ENCODE measurements around the gene WNT9A. TPM values are rescaled to one million over a fixed set of nuclear protein-coding genes. Genes with fewer than 3 reads are reported as not detected.
A peak's percentile ranks its signal among the peaks of the same experiment; 100 is the strongest.

The WNT9A gene
- total and polyA plus RNA-seq, 8 donors, result 0.72 to 2.9 (median 1.6) TPM

DNA sequence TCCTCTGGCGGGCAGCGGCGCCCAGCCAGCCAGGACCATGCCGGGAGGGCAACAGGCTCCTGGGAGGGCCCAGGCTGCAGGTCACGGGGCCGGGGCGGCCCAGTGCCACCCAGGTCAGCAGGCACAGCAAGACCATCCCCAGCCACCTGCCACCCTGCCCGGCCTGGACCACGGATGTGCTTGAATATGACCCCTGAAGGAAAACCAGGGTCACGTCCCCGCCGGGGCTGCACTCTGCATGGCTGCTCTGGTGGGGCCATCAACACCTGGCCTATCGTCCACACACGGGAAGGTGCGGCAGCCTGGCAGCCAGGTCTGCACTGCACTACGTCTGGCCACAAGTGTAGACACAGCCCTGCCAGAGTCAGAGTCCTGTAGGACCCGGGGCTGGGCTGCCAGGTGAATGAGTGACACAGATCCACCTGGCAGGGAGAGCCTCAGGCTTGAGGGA lies 6.9 kb downstream of the WNT9A start:
- intact Hi-C loops (cut with DNase I), result loop anchor here in 2 of 3 donors (5.0 to 10.0 kb wide), 2 partner anchors 174 to 176 kb away; no protein-coding TSS in a partner anchor
- H3K27me3 ChIP-seq, result no peaks in the 10 kb centered on the region

DNA sequence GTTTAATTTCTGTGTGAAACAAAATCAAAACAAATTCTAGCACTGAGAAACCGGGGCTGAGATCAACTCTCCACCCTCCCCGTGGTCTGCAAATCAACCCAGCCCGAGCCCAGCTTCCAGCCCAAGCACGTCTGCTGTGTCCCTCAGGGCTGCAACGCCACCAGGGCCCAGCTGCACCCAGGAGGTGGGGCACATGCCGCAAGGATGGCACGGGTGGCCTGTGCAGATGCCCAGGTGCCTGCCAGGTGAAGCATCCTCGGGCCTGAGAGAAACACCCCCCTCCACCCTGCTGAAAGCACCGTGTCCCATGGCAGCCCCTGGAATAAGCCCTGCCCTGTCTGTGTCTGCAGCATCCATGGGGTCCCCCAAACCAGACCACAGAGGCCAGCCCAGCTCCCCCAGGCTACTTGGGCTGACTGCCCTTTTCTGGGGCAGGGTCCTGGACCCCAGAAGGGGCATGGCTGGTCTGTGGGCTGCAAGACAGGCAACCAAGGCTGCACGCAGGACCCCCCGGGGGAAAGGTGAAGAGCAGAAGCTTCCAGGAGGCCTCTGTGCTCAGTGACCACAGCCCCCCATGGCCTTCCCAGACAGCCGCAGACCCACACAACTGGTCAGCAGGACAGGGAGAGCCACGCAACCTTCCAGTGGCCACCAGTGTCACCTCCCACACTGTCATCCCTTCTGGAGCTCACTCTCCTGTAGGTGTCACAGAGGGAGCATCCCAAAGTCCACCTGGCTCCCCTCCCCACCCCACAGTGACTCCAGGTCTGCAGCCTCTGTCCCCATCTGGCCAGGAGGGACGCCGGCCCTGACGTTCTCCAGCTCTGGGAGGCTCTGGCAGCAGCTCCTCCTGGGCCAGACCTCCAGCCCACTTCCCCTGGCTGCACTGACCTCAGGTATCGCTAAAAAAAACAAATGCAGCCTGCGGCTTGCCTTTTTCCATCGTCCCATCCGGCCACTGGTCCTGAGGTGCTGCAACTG lies 7.7 kb downstream of the WNT9A start:
- WGBS, 2 donors, result 91% methylated on average over 20 of the region's 20 CpGs
- no peak for FAIRE-seq
- intact Hi-C loops (cut with DNase I), result loop anchor here in 2 of 3 donors (5.0 to 10.0 kb wide), 2 partner anchors 173 to 175 kb away; no protein-coding TSS in a partner anchor

More for the DNA sequence above, 6.9 kb downstream of the WNT9A start:
- Histone ChIP-seq H3K4me1 (peaks cover 10 to 12% (median 10%) of the 10 kb centered on the region in 3 donors), H3K9me3 (no peaks in the 10 kb centered on the region), H3K36me3 (no peaks in the 10 kb centered on the region), H3K27ac (no peak overlapping the region), H3K4me3 (no peak overlapping the region)
- WGBS, 2 donors, result 91 to 92% methylated on average over 17 of the region's 17 CpGs
- TF ChIP-seq, protein P1, sequence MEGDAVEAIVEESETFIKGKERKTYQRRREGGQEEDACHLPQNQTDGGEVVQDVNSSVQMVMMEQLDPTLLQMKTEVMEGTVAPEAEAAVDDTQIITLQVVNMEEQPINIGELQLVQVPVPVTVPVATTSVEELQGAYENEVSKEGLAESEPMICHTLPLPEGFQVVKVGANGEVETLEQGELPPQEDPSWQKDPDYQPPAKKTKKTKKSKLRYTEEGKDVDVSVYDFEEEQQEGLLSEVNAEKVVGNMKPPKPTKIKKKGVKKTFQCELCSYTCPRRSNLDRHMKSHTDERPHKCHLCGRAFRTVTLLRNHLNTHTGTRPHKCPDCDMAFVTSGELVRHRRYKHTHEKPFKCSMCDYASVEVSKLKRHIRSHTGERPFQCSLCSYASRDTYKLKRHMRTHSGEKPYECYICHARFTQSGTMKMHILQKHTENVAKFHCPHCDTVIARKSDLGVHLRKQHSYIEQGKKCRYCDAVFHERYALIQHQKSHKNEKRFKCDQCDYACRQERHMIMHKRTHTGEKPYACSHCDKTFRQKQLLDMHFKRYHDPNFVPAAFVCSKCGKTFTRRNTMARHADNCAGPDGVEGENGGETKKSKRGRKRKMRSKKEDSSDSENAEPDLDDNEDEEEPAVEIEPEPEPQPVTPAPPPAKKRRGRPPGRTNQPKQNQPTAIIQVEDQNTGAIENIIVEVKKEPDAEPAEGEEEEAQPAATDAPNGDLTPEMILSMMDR (IDR thresholded peaks at IDR 0.05), result no peak
- peak in 4 of 6 donors; percentile 5 to 71 (median 24) for DNase-seq
- ATAC-seq, result no peak
- FAIRE-seq, result no peak

DNA sequence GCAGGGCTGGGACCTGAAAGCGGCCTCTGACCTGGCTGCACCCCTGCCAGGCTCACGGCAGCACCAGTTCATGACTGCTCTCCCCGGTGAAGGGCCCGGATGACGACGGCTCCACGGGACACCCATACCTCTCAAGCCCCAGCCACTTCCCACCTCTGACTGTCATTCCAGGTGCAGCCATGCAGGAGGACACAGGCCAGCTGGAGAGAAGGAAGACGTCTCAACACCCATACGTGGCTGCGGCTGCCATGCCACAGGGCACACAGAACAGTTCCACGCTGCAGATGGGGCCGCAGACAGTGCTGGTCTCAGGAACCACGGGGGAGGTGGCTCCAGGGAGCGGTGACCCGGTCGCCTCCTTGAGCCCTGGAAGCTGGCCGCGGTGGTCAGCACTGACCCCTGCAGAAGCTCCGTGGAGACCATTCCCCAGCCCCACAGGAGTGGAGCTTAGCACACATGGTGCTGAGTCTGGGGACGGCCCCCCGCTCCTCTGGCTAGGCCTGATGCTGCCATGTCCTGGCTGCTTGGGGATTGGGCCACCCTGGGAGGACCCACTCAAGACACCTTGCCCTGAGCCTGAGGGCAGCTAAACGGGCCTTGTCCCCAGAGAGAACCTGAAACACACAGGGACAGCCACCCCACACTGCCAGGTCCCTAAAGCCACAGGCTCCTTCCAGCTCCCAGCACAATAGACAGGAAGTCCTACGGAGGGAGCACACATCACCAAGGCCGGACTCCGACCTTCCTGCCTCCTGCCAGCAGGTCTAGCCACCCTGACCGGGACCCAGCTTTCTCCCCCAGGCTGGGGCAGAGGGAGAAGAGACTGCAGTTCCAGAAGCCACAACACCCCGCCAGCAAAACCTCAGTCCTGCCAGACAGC lies 8.6 kb downstream of the WNT9A start:
- no peak for ATAC-seq
- Histone ChIP-seq H3K27ac (no peak overlapping the region), H3K4me1 (no peaks in the 10 kb centered on the region), H3K9me3 (no peaks in the 10 kb centered on the region), H3K4me3 (no peak overlapping the region), H3K36me3 (no peaks in the 10 kb centered on the region), H3K27me3 (no peaks in the 10 kb centered on the region)
- peak in 4 of 6 donors; percentile 6 to 57 (median 31) for DNase-seq
- TF ChIP-seq, protein P1 (IDR thresholded peaks at IDR 0.05), result no peak
- WGBS, 2 donors, result 86 to 87% methylated on average over 27 of the region's 27 CpGs
- intact Hi-C loops (cut with DNase I), result no loop called here
- FAIRE-seq, result no peak

More for the DNA sequence above, 7.7 kb downstream of the WNT9A start:
- ATAC-seq (no peak), DNase-seq (peak in 5 of 6 donors; percentile 6 to 66 (median 11))
- no peak overlapping the region for H3K27ac ChIP-seq
- no peak overlapping the region for H3K4me3 ChIP-seq
- no peaks in the 10 kb centered on the region for H3K9me3 ChIP-seq
- no peaks in the 10 kb centered on the region for H3K27me3 ChIP-seq
- TF ChIP-seq, protein P1 (IDR thresholded peaks at IDR 0.05), result no peak
- peaks cover 2 to 4% (median 3%) of the 10 kb centered on the region in 3 donors for H3K4me1 ChIP-seq
- no peaks in the 10 kb centered on the region for H3K36me3 ChIP-seq

DNA sequence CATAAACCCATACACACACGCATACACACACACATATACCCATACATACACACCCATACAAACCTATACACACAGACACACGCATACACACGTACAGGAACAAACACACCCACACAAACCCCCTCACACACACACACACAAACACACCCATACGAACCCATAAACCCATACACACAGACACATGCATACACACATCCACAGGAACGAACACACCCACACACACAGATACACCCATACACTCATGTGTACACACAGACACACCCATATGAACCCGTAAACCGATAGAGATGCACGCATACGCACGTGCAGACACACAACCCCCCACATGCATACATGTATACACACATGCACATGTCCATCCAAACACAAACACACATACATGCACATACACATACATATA lies 9.5 kb downstream of the WNT9A start:
- no peaks in the 10 kb centered on the region for H3K9me3 ChIP-seq
- H3K4me3 ChIP-seq, result no peak overlapping the region
- DNase-seq (no peak), ATAC-seq (no peak), FAIRE-seq (no peak)
- H3K36me3 ChIP-seq, result no peaks in the 10 kb centered on the region
- 93 to 94% methylated on average over 10 of the region's 10 CpGs for WGBS, 2 donors
- H3K27ac ChIP-seq, result no peak overlapping the region
- no peaks in the 10 kb centered on the region for H3K4me1 ChIP-seq
- TF ChIP-seq, protein P1 (IDR thresholded peaks at IDR 0.05), result no peak
- intact Hi-C loops (cut with DNase I), result no loop called here
- no peaks in the 10 kb centered on the region for H3K27me3 ChIP-seq

All from pancreas (tissue), 10 donors.